Kidney glomerular epithelial cell (primary cell): ENCODE measurements around the gene AKAP8.
"Not testable (repeated sequence)": the region's sequence is repeated elsewhere in the genome, so short reads cannot be mapped to it uniquely, and the experiment has no call there.

Experiments used
- DNase-seq: peaks from one replicate; lab custom pipeline; 2025; lab: John Stamatoyannopoulos, UW

Gene AKAP8

DNA sequence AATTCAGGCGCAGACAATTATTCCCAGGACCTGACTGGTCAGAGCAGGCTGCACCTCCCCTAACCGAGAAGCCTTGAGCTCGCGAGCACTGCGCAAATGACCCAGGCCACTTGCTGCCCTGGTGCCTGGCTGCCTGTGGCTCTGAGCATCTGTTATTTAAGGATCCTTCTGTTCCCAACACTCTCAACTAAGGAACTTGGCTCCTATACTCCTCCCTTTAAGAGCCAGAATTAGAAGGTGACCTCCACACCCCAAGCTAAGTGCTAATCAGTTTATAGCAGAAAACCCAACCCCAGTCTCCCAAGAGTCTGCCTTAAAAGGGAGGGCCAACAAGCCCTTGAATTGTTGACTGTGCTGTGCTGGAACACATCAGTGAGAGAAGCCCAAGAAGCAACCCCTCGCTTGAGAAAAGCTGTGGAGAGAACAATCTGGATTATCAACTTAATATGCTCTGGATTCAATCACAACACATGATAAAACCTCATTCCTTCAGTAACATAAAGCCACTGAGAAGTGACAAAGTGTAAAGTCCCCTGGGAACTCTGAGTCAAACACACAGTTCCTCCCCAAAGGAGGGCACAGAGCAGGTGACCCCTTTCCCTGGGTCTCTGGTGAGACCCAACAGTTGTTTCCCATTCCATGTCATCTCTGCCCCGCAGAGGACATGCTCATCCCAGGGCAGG is 24.7 kb upstream of the AKAP8 start:
- DNase-seq: no peak

DNA sequence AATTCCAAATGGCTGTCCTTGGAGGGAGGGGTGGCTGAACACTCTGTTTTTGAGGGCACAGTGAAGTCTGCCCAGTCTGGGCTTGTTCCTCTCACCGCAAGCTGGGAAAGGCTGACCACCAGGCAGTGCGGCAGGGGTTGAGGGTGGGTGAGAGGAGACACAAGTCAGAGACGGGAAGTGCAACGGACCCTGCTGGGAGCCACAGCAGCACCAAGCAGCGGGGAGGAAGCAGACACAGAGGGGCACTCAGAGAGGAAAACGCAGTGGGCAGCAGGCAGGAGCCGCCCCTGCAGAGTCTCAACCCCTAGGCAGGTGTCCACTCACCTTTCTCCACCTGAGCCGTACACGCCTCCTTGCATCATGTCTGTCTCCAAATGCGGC is 23.6 kb upstream of the AKAP8 start:
- no peak for DNase-seq

- DNase-seq: no peak
These were observed 23.0 kb upstream of the AKAP8 start for GRCh38 chr19:15402411-15403150.

DNA sequence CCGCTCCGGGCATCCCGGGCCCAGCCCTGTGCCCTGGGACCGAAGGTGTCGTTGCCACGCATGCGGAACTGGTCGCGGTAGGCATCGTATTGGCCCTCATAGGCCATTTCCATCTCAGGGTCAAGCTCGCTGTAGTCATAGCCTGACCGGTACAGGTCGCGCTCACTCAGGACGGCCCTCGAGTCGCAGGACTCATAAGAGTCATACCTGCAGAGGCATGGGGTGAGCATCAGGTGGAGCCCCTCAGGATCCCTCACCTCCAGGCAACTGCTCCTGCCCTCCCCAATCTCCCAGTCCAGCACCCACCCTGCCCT is 21.8 kb upstream of the AKAP8 start:
- no peak for DNase-seq

DNA sequence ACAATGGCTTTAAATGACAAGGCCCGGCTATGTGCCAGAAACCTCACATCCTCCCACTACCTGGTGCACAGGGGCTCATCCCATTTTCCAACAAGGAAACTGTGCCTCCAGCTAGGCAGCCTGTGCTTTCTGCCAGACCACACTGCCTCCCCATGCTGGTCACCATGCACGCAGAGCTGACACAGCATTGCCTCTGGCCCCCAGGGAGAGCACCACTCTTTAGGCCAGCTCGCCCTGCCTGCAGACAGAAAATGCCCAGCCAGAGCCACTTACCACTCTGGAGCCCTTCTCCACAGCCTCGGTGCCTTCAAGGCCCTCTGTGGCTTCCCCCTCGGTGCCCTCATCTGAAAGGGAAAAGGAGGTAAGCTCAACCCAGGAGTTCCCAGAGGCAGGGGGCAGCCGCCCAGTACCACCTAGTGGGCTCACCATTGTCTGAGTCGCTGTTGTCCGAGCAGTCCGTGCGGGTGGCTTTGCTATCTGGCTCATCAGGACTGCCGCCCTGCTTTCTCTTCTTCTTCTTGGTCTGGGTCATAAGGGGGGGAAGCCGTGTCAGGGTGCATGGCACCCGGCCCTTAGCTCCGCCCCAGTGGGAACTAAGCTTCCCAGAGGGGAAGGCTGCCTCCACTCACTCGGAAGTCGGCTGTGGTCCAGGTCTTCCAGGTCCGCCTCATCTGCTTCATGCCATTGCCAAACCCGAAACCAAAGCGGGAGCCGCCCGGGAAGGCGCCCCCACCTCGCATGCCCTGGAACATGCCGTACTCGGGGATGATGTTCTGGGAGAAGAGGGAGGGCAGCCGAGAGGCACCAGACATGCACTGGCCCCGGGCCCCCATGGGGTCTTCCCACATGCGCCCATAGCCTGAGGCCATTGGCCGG is 21.2 kb upstream of the AKAP8 start:
- DNase-seq: no peak

DNA sequence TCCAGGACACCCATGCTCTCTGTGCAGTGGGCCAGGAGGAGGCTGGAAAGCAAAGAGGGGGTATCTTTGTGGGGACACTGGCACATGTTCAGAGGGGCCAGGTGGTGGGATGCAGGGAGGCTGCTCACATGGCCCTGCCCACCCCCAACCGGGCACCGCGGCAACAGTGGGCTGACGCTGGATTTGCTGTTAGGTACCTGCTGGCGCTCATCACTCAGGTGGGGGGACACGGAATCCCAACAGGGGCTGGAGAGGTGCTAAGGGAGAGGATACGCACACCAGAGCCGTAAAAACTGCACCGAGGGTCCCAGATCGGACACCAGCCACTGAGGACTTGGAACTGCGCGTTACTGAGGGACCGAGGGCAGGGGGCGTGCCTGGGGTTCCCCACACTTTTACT is 20.0 kb upstream of the AKAP8 start:
- no peak for DNase-seq

DNA sequence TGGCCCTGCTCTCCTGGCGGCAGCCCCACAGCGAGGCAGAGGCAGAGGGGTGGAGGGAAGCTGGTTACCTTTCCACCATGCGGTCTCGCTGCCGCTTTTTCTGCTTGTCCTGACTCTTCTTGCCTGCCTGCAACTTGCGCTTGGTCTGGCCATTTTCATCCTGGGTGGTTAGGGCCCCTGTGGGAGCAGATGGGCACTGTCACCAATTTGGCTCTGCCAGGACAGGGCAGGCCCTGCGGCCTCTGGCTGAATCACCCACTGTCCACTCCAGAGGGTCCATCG is 19.6 kb upstream of the AKAP8 start:
- DNase-seq: no peak

- no peak for DNase-seq
These were observed 19.1 kb upstream of the AKAP8 start for GRCh38 chr19:15398501-15399233.

DNA sequence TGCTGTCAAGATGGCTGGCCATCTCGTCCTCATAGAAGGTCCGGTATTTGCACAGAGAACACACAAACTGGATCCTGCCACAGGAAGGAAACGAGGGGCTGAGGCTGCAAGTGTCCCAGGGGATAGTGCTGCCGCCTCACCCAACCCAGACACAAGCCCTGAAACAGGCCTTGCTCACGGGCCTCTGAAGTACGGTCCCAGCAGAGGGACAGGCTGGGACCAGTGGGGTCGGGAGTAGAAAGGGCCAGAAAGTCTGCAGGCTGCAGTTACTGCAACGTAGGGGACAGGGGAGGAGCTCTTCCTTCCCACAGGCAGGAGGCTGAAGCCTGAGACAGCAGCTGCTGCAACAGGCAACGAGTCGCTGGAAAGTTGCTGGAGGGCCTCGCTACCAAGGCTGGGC is 18.2 kb upstream of the AKAP8 start:
- no peak for DNase-seq

DNA sequence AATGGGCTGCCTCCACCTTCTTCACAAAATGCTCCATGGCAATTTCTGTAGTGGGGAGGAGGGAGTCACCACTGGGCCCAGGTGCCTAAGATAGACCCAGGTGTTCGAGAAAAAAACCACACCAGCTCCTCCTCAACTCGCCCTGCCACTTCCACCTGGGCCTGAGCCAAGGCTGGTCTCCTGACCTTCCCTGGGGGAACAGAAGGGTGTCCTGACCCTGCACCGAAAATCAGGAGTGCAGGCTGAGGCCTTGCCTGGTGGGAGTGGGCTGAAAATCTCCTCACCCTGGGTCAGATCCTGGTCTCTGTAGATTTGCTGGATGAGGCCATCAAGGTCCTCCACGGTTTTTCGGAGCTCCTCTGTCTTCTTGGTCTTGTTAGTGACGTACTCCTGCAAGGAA is 17.6 kb upstream of the AKAP8 start:
- no peak for DNase-seq

DNA sequence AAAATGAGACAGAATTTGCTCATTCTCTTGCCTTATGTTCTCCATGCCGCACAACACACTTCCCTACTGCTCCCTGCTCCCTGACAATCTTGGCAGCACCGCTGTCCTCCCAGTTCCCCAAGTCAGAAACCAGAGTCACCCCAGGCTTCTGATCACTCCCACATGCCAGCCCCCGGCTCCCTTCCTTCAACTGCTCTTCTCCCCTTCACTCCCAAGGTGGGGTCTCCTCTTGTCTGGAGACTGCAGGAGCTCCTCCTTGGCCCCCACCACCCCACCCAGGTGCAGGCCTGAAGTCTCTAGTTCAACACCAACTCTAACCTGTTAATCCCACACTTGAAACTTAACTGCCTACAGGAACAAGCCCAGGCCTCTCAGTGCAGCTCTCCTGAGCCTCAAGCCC is 16.8 kb upstream of the AKAP8 start:
- no peak for DNase-seq

GRCh38 chr19:15395251-15395650 is 15.7 kb upstream of the AKAP8 start:
- not testable (repeated sequence) for DNase-seq

DNA sequence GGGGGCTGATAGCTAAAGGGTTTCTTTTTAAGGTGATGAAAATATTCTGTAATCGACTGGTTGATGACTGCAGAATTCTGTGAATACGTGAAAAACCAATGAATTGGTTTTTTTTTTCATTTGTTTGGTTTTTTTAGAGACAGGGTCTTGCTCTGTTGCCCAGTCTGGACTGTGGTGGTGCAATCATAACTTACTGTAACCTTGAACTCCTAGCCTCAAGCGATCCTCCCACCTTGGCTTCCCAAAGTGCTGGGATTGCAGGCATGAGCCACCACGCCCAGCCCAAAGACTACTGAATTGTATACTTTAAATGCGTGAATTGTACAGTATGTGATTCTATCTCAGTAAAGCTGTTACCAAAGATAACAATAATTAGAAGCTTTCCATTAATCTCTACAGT is 14.8 kb upstream of the AKAP8 start:
- DNase-seq: no peak

- no peak for DNase-seq
These were observed 14.4 kb upstream of the AKAP8 start for GRCh38 chr19:15393963-15394362.

DNA sequence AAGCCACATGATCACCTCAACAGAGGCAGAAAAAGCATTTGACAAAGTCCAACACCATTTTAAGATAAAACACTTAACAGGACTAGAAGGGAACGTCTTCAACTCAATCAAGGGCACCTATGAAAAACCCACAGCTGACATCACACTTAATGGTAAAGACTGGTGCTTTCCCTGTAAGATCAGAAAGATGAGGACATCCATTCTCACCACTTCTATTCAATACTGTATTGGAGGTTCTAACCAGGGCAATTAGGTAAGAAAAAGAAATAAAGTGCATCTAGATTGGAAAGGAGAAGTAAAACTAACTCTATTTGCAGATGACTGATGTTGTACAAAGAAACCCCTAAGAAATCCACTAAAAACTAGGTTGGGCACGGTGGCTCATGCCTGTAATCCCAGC is 11.2 kb upstream of the AKAP8 start:
- DNase-seq: no peak

- peak; percentile 9 for DNase-seq
These were observed 2.3 kb upstream of the AKAP8 start for GRCh38 chr19:15381864-15382263.

DNA sequence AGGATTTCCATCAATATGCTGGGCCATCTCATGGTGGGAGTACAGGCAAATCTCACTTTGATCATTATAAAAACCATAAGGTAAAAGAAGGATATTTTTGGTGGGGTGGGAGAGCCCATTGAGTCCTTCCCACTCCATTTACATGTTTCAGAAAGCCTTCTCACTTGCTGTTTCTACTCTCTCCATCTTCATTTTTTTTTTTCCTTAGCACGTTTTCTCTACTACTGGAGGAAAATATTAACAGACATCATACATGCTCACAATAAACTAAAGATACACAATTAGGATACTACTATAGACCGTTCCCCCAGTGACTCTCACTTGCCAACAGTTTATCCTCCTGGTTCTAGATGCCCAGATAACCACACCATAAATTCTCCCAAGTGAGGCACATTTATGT is 1.8 kb upstream of the AKAP8 start:
- no peak for DNase-seq

- peak; percentile 18 for DNase-seq
These were observed 536 bp upstream of the AKAP8 start for GRCh38 chr19:15379999-15380647.

GRCh38 chr19:15378534-15379082 is 979 bp downstream of the AKAP8 start:
- DNase-seq: peak; percentile 63

DNA sequence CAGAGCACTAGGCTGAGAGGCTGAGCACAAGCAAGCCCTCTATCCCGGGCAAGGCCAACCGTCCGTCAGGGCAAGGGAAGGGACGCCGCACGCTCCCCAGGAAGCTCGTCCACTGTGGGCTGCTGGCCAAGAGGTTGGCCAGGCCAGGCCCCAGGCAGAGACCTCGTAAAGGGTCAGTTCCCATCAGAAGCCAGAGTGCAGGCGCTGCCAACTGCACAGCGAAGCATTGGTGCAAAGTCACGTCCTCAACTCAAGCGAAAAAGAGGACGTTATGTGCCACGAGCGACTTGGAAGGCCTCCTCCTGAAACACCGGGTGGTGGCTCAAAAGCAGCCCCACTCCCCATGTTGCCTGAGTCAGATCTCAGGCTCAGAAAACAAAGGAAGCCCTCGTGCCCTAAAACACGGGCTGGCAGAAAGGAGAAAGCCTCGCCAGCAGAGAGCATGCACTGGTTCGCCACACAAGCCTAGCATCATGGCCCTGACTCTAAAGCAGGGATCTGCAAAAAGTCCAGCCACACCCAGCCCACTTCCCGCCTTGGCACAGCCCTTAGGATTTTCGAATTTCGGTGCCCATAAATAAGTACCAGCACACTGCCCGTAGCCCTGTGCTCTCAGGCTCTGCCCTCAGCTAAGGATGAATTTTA is 4.7 kb downstream of the AKAP8 start:
- DNase-seq: no peak

DNA sequence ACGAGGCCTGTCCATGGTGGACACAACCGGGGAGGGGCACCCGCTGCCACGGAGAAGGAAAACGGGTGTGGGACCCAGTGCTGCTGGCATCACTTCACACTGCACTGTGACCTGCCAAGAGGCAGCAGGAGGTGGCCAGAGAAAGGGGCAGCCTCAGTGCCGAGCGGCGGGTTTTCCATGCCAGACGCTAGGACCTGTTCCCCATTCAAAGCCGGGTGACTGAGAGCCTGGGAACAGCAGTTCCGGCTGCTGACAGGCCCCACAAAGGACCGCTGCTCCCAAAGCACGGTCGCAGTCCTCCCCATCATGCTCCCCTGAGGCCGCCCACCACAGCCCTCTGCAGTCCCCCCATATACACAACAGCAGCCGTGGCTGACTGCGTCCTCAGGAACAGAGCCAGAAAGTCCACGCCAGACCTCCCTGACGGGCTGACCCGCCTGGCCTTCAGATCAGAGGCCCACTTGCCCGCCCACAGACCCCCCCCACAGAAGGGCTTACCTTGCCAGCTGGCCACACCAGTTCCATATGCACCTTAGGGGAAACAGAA is 5.4 kb downstream of the AKAP8 start:
- DNase-seq: no peak
